Tongue (tissue), 2 donors: ENCODE results near the gene TNFSF4. TPM values are rescaled to one million over a fixed set of nuclear protein-coding genes. Genes with fewer than 3 reads are reported as not detected.

ENCODE experiments used
- DNase-seq: peaks from one replicate; pipeline ENCODE4 v3.0.0-alpha.2; 2015
- total RNA-seq: library from RNA; depleted of rRNA; stranded (reverse); fragments of >200 nt; gene quantifications from one replicate; pipeline ENCODE4 v1.2.3, GENCODE V29; 2014

TNFSF4 gene
- total RNA-seq, 1 donor from 2014 or later: 1.9 TPM

DNA sequence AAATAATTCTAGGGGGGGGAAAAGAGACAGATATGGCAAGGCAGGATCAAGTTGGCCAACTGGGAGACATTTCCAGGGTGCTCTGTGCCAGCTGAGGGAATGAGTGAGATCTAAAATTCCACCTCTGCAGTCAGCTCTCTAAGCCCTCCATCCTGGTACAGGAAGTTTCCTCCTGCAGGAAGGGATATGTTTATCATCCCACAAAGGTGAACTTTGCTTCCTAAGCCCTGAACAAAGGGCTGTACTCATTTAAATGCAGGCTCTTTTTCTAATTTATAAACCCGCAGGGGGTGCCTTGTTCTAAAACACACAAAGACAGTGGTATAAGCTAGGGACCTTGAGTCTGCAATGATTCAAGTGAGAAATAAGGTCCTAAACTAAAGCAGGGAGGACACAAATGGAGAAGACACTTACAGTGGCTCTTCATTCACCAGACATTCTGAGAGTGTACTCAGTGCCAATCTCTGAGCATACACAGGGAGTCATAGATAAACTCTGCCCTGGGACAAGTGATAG, 3.6 kb upstream of the TNFSF4 start:
- DNase-seq: no peak

- no peak for DNase-seq
Observed at GRCh38 chr1:173210283-173210682, 3.2 kb upstream of the TNFSF4 start.

GRCh38 chr1:173208868-173209267, 1.7 kb upstream of the TNFSF4 start:
- DNase-seq: no peak

GRCh38 chr1:173208146-173208545, 1.0 kb upstream of the TNFSF4 start:
- no peak for DNase-seq

DNA sequence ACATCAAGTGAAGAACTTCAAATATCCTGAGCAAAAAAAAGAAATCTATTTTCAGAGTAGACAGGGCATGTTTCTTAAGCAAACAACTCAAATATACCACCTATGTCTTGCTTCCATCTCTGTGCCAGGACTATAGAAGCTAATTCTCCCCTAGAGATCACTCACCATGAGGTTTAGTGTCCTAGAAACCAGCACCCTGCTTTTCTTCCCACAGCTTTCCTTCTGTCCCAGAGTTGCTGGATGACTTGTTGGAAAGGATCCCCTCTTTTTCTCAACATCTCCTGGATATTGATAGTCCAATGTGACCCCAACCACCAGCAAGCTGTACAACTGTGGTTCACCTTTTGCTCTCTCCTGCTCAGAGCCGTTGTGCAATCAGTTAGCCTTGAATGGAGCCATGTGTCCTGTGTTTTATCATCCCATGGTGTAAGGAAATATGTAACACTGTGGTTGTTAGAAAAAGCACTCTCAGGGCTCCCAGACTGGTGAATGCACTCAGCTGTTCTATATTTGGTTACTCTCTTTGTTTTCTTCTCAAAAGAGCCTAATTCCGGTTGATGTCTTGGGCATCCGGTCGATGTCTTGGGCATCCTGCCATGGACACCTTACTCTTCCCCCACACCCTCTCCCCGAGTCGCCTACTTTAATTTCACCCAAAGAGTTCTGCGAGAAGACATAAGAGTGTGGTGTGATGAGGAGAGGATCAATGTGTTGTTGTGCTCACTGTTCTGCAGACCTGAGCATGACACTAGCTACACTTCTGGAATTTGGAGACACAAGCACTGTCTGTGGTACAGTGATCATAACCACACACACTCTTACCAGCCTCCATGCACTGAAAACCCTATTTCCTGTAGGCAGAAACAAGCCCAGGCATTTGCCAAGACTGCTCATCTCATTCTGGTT, 1.7 kb downstream of the TNFSF4 start:
- no peak for DNase-seq

DNA sequence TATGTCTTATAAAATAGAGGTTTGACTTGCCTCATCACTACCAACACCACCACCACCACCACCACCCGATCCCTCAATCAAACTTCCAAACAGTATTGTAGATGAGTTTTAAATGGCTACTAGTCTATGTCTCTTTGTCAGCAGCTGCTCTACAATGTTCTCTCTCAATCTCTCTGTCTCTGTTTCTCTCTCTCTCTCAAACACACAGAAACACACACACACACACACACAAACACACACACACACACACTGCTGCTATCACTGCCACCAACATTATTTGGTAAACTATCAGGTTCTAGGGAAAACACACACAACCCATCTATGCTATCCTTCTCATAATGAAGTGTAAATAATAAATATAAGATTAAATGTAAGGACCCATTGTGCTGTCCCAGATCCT, 2.4 kb downstream of the TNFSF4 start:
- no peak for DNase-seq

DNA sequence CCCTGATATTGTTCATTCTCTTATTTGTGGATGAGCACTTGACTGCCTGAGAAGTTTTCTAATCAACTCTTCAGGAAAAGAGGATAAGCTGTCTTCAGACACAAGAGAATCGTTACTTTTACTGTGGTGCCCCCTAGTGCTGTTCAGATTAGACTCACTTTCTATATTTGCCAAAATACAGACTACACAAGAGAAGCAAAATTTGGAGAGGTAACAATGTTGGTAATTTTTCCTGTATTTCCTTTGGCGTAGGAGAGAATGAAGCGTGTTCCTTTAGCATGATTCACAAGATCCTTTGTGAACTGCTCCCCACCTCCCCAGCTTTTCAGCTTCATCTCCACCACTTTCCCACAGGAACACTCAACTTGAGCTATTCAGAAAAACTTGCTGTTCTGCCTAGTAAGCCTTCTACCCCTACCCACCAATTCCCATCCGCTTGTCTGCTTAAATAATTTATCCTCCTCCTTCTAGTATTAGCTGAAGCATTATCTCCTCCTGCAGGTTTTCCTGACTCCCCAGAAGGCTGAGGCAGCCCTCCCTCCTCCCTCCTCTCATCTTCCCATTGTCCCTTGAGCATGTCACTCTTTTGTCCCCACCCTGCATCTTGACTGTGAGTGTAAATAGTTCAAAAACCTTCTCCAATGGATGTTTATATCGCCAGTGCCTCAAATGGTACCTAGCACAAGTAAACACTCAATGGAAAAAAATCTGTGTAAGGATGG, 4.5 kb downstream of the TNFSF4 start:
- DNase-seq: peak; percentile 78

- DNase-seq: no peak
Observed at GRCh38 chr1:173201969-173202368, 5.2 kb downstream of the TNFSF4 start.

GRCh38 chr1:173195596-173196088, 11.5 kb downstream of the TNFSF4 start:
- DNase-seq: no peak

DNA sequence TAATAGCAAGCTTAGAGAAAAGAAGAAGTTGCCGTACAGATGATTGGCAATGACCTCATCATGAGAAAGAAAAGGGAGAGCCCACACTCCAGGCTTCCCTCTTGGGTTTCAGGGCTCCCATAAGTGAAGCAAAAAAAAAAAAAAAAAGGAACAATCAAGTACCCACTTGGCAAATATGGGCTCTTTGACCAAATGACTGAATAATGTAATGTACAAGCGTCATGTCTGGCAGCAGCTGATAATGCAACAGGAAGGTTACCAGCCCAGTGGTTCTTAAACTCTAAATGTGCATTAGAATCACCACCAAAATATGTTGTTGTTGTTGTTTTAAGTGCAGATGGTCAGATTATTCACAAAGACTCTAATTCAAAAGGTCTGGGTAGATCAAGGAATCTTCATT, 13.5 kb downstream of the TNFSF4 start:
- no peak for DNase-seq

DNA sequence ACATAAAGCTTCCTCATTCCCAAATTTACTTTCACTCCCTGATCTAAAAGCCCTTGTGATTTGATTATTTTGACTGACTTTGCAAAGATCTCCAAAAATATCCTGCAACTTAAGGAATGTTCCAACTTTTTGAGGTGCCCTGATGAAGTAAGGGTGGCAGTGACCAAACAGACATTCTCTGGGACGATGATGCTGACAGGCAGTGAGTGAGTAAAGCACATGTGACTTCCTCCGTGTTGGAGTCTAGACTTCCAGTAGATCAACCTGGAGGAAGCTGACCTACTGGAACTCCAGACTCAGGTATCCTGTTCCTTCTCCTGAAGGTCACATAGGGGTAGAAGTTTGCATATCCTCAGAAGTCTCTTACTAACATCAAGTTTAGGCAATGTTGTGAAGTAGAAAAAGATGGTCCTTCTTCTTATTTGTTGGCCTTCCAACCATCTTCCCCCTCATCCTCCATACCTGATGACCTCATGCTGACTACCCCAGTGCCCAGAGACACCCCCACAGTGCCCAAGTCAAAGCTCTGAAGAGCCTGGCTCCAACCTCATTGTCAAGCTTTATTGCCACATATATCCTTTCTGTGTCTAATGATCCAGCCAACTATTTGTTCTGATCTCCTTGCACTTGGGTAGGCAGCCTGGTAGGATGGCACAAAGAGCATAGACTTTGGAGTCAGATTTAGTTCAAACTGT, 16.0 kb downstream of the TNFSF4 start:
- DNase-seq: no peak

DNA sequence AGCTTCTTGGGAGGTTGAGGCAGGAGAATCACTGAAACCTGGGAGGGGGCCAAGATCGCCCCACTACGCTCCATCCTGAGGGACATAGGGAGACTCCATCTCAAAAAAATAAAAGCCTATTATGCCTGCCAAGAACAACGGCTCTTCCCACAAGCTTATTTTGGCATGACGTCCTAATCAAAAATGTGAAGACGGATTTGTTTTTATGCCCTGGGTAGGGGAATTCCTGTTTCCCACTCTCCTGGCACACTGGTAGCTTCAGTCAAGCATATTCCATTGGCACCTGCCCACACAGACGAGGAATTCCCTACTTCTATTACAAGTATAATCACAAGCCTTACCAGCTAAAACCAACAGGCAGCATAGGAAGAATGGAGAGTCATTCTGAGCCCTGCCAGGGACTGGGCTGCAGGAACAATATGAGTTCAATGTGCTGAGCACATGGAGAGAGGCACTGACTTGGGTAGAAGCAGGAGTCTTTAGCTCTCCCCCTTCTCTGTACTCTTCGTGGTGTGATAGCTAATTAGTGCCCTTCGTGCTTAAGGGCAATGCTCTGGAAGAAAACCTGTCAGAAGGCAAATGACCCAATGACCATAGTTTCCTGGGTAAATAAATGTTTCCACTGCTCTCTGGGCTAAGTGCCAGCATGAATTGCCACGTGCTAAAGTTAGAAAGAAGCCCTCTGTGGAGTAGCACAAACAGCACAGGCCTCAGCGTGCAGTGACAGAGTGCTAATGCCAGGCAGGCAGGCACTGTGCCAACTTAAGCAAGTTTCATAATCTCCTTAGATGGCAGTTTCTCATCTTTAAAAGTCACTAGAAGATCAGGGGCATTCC, 16.8 kb downstream of the TNFSF4 start:
- peak; percentile 93 for DNase-seq

- DNase-seq: no peak
Observed at GRCh38 chr1:173187671-173188237, 19.4 kb downstream of the TNFSF4 start.

GRCh38 chr1:173181791-173182190, 25.3 kb downstream of the TNFSF4 start:
- DNase-seq: no peak

DNA sequence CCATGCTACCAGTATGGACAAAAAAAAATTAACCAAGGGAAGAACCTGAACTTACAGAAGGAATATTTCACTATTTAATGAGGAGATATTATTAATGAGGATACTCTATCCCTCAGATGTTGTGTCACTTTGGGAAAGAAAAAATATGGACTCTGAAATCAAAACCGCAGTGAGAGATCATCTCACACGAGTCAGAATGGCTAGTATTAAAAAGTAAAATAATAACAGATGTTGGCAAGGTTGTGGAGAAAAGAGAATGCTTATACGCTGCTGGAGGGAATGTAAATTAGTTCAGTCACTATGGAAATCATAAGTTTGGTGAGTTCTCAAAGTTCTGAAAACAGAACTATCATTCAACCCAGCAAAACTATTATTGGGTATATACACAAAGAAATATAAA, 30.9 kb downstream of the TNFSF4 start:
- no peak for DNase-seq

- peak; percentile 45 for DNase-seq
Observed at GRCh38 chr1:173175514-173176145, 31.5 kb downstream of the TNFSF4 start.

GRCh38 chr1:173173388-173173787, 33.7 kb downstream of the TNFSF4 start:
- DNase-seq: no peak

- no peak for DNase-seq
Observed at GRCh38 chr1:173171152-173171551, 36.0 kb downstream of the TNFSF4 start.

DNA sequence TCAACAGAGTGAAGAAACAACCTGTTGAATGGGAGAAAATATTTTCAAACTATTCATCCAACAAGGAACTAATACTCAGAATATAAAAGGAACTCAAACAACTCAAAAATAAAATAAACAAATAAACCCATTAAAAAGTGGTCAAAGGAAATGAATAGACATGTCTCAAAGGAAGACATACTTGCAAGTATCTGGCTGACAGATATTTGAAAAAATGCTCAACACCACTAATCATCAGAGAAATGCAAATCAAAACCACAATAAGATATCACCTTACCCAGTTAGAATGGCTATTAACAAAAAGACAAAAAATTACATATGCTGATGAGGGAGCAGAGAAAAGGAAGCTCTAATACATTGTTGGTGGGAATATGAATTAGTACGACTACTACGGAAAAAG, 38.2 kb downstream of the TNFSF4 start:
- DNase-seq: no peak

DNA sequence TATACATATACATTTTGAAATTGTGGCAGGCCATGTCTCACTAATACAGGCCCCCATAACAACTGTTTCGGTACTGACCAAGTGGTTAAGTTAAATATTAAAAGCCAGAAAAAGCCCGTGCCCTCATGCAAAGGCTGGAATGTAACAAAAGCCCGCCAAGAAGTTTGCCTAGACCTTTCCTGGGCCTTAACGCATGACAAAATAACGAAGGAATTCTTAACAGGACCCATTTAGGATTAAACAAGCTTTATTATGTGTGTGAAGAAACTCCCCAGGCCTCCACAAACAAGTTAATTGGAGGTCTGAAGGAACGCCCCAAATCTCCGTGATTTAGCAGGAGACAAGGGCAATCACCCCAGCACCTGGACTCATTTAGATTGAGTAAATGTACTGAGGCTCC, 42.4 kb downstream of the TNFSF4 start:
- no peak for DNase-seq

- DNase-seq: no peak
Observed at GRCh38 chr1:173164178-173164577, 43.0 kb downstream of the TNFSF4 start.
